PFSK-1 (cell line): ENCODE results near the gene RREB1.

Experiments
- FOXP2 ChIP-seq: optimal IDR thresholded peaks from 2 replicates; pipeline ENCODE3; 2011; ENCODE audit warnings: borderline replicate concordance, control low read depth, inconsistent platforms; ENCODE audit not compliant: insufficient read depth; ENCODE audit errors: extremely low read length, extremely low read depth
- POLR2AphosphoS5 ChIP-seq: IDR thresholded peaks from 2 replicates; pipeline ENCODE4 v1.6.1; 2012; ENCODE audit warnings: low read depth, mild to moderate bottlenecking, control low read depth, low read length, moderate library complexity
- REST ChIP-seq, 2 experiments: IDR thresholded peaks; 2 replicates each; pipeline versions ENCODE4 v1.6.1 to v1.8.0; 2011 to 2012; ENCODE audit warnings: low read depth in 2 of 2, low read length in 2 of 2, control low read depth in 1 of 2, inconsistent platforms in 1 of 2, mild to moderate bottlenecking in 1 of 2, moderate library complexity in 1 of 2; ENCODE audit not compliant: insufficient read depth in 1 of 2
- SIN3A ChIP-seq: IDR thresholded peaks from 2 replicates; pipeline ENCODE4 v1.6.1; 2012; ENCODE audit warnings: mild to moderate bottlenecking, low read length, moderate library complexity, borderline replicate concordance; ENCODE audit not compliant: insufficient read depth
- TAF1 ChIP-seq: IDR thresholded peaks from 2 replicates; pipeline ENCODE4 v1.6.1; 2012; ENCODE audit warnings: low read length, control low read depth, borderline replicate concordance; ENCODE audit not compliant: insufficient read depth

Gene RREB1

GRCh38 chr6:7159790-7160525 lies 52.2 kb downstream of the RREB1 start:
- TF ChIP-seq TAF1 (no peak), SIN3A (no peak), REST (IDR thresholded peaks at IDR 0.05; ENCODE audit: insufficient read depth in 1 of 2, low read depth in 2 of 2, low read length in 2 of 2) (no peak), FOXP2 (no peak), POLR2AphosphoS5 (no peak)

GRCh38 chr6:7161253-7161623 lies 53.5 kb downstream of the RREB1 start:
- no peak for TF ChIP-seq POLR2AphosphoS5
- TF ChIP-seq SIN3A, result no peak
- TF ChIP-seq TAF1, result no peak
- TF ChIP-seq REST (IDR thresholded peaks at IDR 0.05; ENCODE audit: insufficient read depth in 1 of 2, low read depth in 2 of 2, low read length in 2 of 2), result no peak
- no peak for TF ChIP-seq FOXP2

GRCh38 chr6:7161845-7162244 lies 54.1 kb downstream of the RREB1 start:
- TF ChIP-seq REST (IDR thresholded peaks at IDR 0.05; ENCODE audit: insufficient read depth in 1 of 2, low read depth in 2 of 2, low read length in 2 of 2) (no peak), SIN3A (no peak), FOXP2 (no peak), POLR2AphosphoS5 (no peak), TAF1 (no peak)

GRCh38 chr6:7163661-7164071 lies 55.9 kb downstream of the RREB1 start:
- TF ChIP-seq TAF1 (no peak), POLR2AphosphoS5 (no peak), SIN3A (no peak), FOXP2 (no peak)

GRCh38 chr6:7164536-7165001 lies 56.8 kb downstream of the RREB1 start:
- no peak for TF ChIP-seq POLR2AphosphoS5
- no peak for TF ChIP-seq REST (IDR thresholded peaks at IDR 0.05; ENCODE audit: insufficient read depth in 1 of 2, low read depth in 2 of 2, low read length in 2 of 2)
- no peak for TF ChIP-seq FOXP2
- TF ChIP-seq SIN3A, result no peak
- TF ChIP-seq TAF1, result no peak
